GM20000 (cell line): Measurements from ENCODE around the gene DYRK1B.

Experiments
- DNase-seq: peaks from one replicate; pipeline ENCODE4 v3.0.0; 2012; ENCODE audit warnings: low spot score
- TF ChIP-seq, protein P1 (sequence below): IDR thresholded peaks from 2 replicates; pipeline ENCODE4 v1.5.1; 2012; ENCODE audit warnings: mild to moderate bottlenecking, control low read depth; ENCODE audit errors: extremely low read depth, missing control alignments

Gene DYRK1B

DNA sequence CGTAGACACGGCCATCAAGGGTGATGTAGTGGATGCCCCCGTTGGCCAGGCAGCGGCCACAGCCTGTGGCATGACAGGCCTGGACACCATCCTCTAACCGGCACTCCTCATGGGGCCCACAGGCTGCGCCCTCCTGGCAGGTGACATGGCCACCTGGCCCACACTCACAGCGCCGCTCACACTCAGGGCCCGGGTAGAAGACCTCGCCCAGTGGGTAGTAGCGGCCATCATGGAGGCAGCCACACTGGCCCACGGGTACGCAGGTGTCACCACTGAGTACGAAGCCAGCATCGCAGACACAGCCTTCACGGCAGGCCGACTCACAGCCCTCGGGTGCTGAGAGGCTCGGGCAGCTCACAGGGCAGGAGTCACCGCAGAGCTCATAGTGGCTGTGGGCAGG lies 39.4 kb upstream of the DYRK1B start:
- no peak for DNase-seq
- TF ChIP-seq, protein P1, sequence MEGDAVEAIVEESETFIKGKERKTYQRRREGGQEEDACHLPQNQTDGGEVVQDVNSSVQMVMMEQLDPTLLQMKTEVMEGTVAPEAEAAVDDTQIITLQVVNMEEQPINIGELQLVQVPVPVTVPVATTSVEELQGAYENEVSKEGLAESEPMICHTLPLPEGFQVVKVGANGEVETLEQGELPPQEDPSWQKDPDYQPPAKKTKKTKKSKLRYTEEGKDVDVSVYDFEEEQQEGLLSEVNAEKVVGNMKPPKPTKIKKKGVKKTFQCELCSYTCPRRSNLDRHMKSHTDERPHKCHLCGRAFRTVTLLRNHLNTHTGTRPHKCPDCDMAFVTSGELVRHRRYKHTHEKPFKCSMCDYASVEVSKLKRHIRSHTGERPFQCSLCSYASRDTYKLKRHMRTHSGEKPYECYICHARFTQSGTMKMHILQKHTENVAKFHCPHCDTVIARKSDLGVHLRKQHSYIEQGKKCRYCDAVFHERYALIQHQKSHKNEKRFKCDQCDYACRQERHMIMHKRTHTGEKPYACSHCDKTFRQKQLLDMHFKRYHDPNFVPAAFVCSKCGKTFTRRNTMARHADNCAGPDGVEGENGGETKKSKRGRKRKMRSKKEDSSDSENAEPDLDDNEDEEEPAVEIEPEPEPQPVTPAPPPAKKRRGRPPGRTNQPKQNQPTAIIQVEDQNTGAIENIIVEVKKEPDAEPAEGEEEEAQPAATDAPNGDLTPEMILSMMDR = no peak

DNA sequence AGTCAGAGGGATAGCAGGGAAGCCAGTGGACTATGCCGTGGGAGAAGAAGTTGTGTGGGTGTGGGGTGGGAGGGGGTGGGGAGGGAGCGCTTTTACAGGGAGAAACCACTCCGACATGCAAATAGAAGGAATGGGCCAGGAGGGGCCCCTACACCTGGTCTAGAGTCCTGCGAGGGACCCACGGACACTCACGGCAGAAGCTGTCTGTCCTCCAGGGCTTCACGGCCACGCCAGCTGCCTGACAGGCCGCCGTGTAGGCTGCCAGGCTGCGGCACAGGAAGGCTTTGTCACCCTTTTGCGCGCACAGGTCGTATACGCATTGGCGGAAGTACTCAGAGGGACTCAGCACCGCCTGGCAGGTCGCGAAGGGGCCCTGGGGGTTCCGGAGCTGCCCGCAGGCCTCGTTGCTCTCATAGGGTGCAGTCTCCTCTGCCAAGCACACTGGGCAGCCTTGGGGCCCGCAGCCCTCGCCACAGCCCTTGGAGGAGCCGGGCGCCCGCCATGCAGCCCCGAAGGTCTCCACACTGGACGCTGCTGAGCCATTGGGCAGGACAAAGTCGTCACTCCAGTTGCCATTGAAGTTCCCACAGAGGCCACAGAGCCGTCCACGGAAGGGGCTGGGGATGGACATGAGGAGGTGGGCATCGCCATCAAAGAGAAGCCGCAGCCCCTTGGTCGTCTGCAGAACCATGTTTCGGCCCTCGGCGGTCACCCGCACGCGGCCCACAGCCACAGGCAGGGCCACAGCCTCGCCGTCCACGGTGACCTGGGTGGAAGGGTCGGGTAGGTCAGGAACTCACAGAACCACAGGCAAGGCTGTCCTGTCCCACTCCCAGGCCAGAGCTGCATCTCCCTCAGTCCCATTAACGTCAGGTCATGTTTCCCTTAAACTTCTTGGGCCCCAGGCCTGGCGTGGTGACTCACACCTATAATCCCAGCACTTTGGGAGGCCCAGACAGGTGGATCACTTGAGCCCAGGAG lies 38.2 kb upstream of the DYRK1B start:
- TF ChIP-seq, protein P1 = no peak
- DNase-seq = no peak

DNA sequence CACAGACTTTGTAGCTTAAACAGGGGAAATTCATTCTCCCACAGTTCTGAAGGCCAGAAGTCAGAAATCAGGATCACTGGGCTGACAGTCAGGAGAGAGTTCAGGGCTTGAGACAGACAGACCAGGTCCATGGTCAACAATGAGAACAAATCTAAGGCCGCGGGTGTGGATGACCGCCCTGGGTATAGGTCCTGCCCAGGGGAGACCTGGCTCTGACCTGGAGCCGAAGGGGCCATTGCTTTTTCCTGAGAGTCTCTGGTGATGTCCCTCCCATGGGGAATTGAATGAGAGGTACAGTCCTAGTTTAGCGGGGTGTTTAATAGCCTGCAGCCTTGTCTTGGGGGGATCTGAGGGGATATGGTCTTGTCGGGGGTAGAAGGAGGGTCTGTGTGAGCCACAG lies 37.4 kb upstream of the DYRK1B start:
- no peak for DNase-seq
- TF ChIP-seq, protein P1 = no peak

DNA sequence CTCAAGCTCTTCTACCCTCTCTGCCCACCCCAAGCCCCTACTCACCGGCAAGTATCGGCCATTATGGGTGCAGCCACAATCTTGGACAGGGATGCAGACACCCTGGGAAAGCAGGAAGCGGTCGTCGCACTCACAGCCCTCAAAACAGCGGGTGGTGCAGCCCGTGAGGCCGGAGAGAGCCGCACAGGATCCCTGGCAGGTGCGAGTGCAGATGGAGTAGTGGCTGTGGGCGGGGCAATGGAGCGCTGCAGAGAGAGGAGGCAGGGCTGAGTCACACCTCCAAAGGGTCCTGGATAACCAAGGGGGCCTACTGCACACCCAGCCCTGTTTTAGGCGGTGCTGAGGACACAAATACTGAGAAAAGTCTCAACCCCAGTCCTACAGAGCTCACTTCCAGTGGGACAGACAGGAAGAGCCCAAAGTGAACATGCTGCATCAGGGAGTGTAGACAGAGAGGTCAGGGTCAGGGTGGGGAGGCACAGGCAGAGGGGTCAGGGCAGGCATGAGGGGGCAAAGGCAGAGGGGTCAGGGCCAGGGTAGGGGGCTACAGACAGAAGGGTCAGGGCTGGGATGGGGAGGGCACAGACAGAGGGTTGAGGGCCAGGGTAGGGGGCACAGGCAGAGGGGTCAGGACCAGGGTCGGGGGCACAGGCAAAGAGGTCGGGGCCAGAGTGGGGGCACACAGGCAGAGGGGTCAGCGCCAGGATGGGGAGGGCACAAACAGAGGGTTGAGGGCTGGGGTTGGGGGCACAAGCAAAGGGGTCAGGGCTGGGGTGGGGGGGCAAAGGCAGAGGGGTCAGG lies 36.4 kb upstream of the DYRK1B start:
- TF ChIP-seq, protein P1 = no peak
- no peak for DNase-seq

DNA sequence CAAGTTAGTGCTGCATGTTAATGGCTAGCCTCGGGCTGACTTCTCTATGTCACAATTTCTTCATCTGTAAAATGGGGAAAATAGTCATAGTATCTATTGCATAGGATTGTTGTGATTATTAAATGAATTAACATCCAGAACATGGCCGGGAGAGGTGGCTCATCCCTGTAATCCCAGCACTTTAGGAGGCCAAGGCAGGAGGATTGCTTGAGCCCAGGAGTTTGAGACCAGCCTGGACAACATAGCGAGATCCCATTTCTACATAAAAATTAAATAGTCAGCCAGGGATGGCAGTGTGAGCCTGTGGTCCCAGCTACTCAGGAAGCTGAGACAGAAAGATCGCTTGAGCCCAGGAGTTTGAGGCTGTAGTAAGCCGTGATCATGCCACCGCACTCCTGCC lies 34.0 kb upstream of the DYRK1B start:
- TF ChIP-seq, protein P1 = no peak
- DNase-seq = no peak

DNA sequence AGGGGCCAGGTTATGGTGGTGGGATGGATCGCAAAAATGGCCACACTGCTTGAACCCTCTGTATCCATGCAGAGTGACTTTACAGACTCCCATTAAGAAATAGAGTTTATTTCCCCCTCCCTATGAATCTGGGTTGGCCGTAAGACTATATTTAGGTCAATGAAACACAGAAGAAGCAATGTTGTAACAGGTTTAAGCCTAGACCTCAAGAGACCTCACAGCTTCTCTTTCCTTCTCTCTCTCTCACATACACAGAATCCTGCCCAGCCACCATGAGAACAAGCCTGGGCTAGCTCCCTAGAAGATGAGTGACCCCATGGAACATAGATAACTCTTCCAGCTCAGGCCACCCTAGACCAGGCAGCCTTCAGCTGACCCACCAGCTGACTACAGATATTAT lies 33.2 kb upstream of the DYRK1B start:
- TF ChIP-seq, protein P1 = no peak
- DNase-seq = no peak

DNA sequence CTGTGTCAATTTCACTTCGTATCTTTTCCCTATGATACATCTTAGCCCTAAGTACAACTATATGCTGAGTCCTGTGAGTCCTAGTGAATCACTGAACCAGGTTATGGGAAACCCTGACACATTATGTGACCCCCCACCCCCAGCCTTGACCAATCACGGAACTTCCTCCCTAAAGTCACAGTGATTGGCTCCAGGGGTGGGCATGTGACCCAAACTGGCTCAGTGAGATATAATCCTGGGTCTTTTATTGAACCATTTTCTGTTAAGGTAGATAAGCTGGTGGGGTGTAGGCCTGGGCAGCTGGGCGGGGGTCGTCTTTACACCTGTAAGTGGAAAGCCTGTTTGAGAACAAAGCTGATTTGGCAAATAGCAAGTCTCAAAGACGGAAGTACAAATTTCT lies 32.0 kb upstream of the DYRK1B start:
- TF ChIP-seq, protein P1 = no peak
- no peak for DNase-seq
